GM23248 (cell line): Measurements from ENCODE around the gene COLEC11. TPM values are rescaled to one million over a fixed set of nuclear protein-coding genes. Genes with fewer than 3 reads are reported as not detected.
"Not testable (repeated sequence)": the region's sequence is repeated elsewhere in the genome, so short reads cannot be mapped to it uniquely, and the experiment has no call there.

Experiments used
- DNase-seq: peaks from one replicate; pipeline ENCODE4 v3.0.0-alpha.2; 2015
- H2AFZ ChIP-seq: fragments of 200-600 bp; sonication (generic); 2 replicates; pipeline ENCODE4 v1.6.1; 2016; ENCODE audit warnings: antibody characterized with exemption
- H3F3A ChIP-seq: fragments of 200-600 bp; sonication (generic); 2 replicates; pipeline ENCODE4 v1.6.1; 2016; ENCODE audit warnings: mild to moderate bottlenecking, antibody characterized with exemption, mixed run types; ENCODE audit not compliant: insufficient read depth
- H3K27ac ChIP-seq: fragments of 200-600 bp; sonication (generic); 2 replicates; pipeline ENCODE4 v1.5.1; 2016; ENCODE audit warnings: mild to moderate bottlenecking
- H3K27me3 ChIP-seq: fragments of 200-600 bp; sonication (generic); replicated peaks from 2 replicates; pipeline ENCODE4 v1.6.1; 2016; ENCODE audit warnings: mild to moderate bottlenecking; ENCODE audit not compliant: insufficient read depth
- H3K36me3 ChIP-seq: fragments of 200-600 bp; sonication (generic); 2 replicates; pipeline ENCODE4 v1.6.1; 2016; ENCODE audit warnings: low read depth, mild to moderate bottlenecking
- H3K4me1 ChIP-seq: fragments of 200-600 bp; sonication (generic); 2 replicates; pipeline ENCODE4 v1.6.1; 2016; ENCODE audit warnings: mild to moderate bottlenecking; ENCODE audit not compliant: insufficient read depth
- H3K4me2 ChIP-seq: fragments of 200-600 bp; sonication (generic); one replicate; pipeline ENCODE4 v1.6.1; 2016; ENCODE audit warnings: mild to moderate bottlenecking; ENCODE audit not compliant: unreplicated experiment
- H3K4me3 ChIP-seq: fragments of 200-600 bp; sonication (generic); 2 replicates; pipeline ENCODE4 v1.5.1; 2016; ENCODE audit warnings: mild to moderate bottlenecking
- H3K79me2 ChIP-seq: fragments of 200-600 bp; sonication (generic); 2 replicates; pipeline ENCODE4 v1.6.1; 2016; ENCODE audit warnings: mild to moderate bottlenecking; ENCODE audit not compliant: insufficient read depth
- H3K9ac ChIP-seq: fragments of 200-600 bp; sonication (generic); 2 replicates; pipeline ENCODE4 v1.6.1; 2016; ENCODE audit warnings: mild to moderate bottlenecking
- H3K9me2 ChIP-seq: fragments of 200-600 bp; sonication (generic); 2 replicates; pipeline ENCODE4 v1.6.1; 2016; ENCODE audit warnings: mixed run types, mild to moderate bottlenecking, moderate library complexity; ENCODE audit not compliant: insufficient read depth
- H3K9me3 ChIP-seq: fragments of 200-600 bp; sonication (generic); one replicate; pipeline ENCODE4 v1.6.1; 2017; ENCODE audit warnings: low read depth
- H4K20me1 ChIP-seq: fragments of 200-600 bp; sonication (generic); 2 replicates; pipeline ENCODE4 v1.6.0; 2016; ENCODE audit not compliant: insufficient read depth
- EZH2 ChIP-seq: fragments of 200-600 bp; sonication (generic); IDR thresholded peaks from 2 replicates; pipeline ENCODE4 v1.6.1; 2018; ENCODE audit warnings: antibody characterized with exemption, mild to moderate bottlenecking; ENCODE audit not compliant: insufficient read depth, poor library complexity, severe bottlenecking
- EZH2phosphoT487 ChIP-seq: fragments of 200-600 bp; sonication (generic); IDR thresholded peaks from 2 replicates; pipeline ENCODE4 v1.6.1; 2018; ENCODE audit warnings: antibody characterized with exemption, moderate library complexity, mild to moderate bottlenecking, low read depth; ENCODE audit not compliant: insufficient read depth
- WGBS, 2 experiments: methylation state at CpG; one replicate each; pipeline ENCODE4 v1.1.6; 2015 to 2017; ENCODE audit warnings: low lambda C conversion rate in 2 of 2, low coverage in 1 of 2; ENCODE audit errors: missing lambda C conversion rate in 2 of 2; 5-methylcytosine and 5-hydroxymethylcytosine counted together
- in situ Hi-C: fragments of 300-500 bp; cut with MboI; formaldehyde crosslinking; loops from 2 replicates; pipeline ENCODE4 v1.15.0; 2020
- polyA plus RNA-seq: library from polyadenylated mRNA; unstranded; fragments of >200 nt; fragmentation: Nextera tagmentation; extraction: Ambion mirVana; gene quantifications from 2 replicates; pipeline ENCODE4 v1.2.1, GENCODE V29; 2016
- total RNA-seq: library from RNA; depleted of rRNA; stranded (reverse); fragments of >200 nt; shearing (Covaris generic); gene quantifications from 2 replicates; pipeline ENCODE4 v1.2.3, GENCODE V29; 2014

Gene COLEC11
- total and polyA plus RNA-seq, 2 experiments from 2014 or later: not detected

DNA sequence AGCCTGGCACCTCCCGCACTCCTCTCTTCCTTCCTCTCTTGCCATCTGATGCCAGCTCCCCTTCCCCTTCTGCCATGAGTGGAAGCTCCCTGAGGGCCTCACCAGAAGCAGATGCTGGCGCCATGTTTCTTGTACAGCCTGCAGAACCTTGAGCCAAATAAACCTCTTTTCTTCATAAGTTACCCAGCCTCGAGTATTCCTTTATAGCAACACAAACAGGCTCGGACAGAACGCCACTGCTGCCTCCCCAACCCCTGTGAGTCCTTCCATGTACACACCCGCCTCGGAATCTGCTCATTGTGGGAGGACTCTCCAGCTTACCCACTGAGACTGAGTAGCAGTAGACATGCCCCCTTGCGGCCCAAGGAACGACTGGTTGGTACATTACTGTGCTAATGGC lies 28.1 kb upstream of the COLEC11 start:
- TF ChIP-seq EZH2: no peak
- TF ChIP-seq EZH2phosphoT487: no peak
- Histone ChIP-seq H3K4me3 (no peak overlapping the region), H3K79me2 (no peaks in the 10 kb centered on the region), H3K27ac (no peak overlapping the region), H3K27me3 (no peaks in the 10 kb centered on the region), H3K9ac (no peak overlapping the region), H3K36me3 (no peaks in the 10 kb centered on the region), H3F3A (no peaks in the 10 kb centered on the region), H3K9me3 (no peaks in the 10 kb centered on the region), H3K9me2 (no peaks in the 10 kb centered on the region), H3K4me1 (no peaks in the 10 kb centered on the region), H3K4me2 (no peak overlapping the region), H4K20me1 (no peaks in the 10 kb centered on the region), H2AFZ (no peak overlapping the region)
- in situ Hi-C loops: no loop called here
- WGBS, 2 experiments: 84 to 88% methylated on average over 9 of the region's 9 CpGs
- no peak for DNase-seq

DNA sequence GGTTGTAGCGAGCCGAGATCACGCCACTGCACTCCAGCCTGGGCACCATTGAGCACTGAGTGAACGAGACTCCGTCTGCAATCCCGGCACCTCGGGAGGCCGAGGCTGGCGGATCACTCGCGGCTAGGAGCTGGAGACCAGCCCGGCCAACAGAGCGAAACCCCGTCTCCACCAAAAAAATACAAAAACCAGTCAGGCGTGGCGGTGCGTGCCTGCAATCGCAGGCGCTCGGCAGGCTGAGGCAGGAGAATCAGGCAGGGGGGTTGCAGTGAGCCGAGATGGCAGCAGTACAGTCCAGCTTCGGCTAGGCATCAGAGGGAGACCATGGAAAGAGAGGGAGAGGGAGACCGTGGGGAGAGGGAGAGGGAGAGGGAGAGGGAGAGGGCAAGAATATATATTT lies 25.3 kb upstream of the COLEC11 start:
- in situ Hi-C loops, H3K27ac ChIP-seq, H4K20me1 ChIP-seq, H3K79me2 ChIP-seq, H3K4me1 ChIP-seq, H3K9me3 ChIP-seq, H3K9me2 ChIP-seq, H2AFZ ChIP-seq, DNase-seq, H3K27me3 ChIP-seq, H3K36me3 ChIP-seq, H3K4me3 ChIP-seq, H3K4me2 ChIP-seq, H3K9ac ChIP-seq, H3F3A ChIP-seq: not testable (repeated sequence)
- WGBS, 2 experiments: 94 to 96% methylated on average over 16 to 20 of the region's 23 CpGs

DNA sequence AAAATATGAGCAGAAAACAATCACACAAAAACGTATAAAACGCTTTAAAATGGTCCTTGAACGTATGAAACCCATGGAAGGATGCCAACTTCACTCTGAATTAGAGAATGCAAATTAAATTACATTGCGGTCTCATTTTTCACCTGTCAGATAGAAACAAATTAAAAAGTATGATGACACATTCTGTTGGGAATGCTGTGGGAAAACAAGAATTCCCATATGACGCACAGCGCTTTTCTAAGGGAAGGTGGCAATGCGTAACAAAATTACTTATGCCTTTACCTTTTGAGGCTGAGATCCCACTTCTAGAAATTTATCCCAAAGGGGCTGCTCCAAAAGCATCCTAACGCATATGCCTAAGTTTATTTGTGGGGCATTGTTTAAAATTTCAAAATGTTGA lies 23.6 kb upstream of the COLEC11 start:
- Histone ChIP-seq H3K79me2 (peaks cover 12% of the 10 kb centered on the region), H3K9ac (no peak overlapping the region), H3K27ac (no peak overlapping the region), H3K4me2 (no peak overlapping the region), H2AFZ (no peak overlapping the region), H3K4me3 (no peak overlapping the region), H3K9me3 (no peaks in the 10 kb centered on the region), H3K36me3 (peaks cover 3% of the 10 kb centered on the region), H4K20me1 (no peaks in the 10 kb centered on the region), H3K9me2 (no peaks in the 10 kb centered on the region), H3F3A (peaks cover 3% of the 10 kb centered on the region; the same call in 1 of the 2 replicates), H3K4me1 (peaks cover 5% of the 10 kb centered on the region), H3K27me3 (no peaks in the 10 kb centered on the region)
- in situ Hi-C loops: no loop called here
- no peak for TF ChIP-seq EZH2phosphoT487
- no peak for TF ChIP-seq EZH2
- DNase-seq: no peak
- 77 to 83% methylated on average over 8 of the region's 8 CpGs for WGBS, 2 experiments

DNA sequence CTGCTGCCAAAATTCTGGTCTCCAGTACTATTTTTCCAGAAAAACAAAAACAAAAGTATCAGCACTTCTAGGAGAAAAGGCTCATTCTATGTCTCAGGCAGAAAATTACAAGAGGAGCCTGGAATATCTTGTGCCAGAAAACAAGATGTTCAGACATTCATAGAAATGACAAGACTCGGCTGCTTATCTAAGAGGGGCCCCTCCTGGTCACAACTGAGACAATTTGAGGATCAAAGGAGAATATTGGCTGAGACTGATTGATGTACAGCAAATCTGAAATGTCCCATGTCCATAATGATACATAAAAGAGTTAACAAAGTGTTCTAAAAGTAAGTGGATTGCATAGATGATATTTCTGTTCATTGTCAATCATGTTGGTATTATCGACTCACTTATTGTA lies 22.3 kb upstream of the COLEC11 start:
- H3K4me2 ChIP-seq: no peak overlapping the region
- no peaks in the 10 kb centered on the region for H3K27me3 ChIP-seq
- TF ChIP-seq EZH2phosphoT487 (no peak), EZH2 (no peak)
- peaks cover 16% of the 10 kb centered on the region for H3F3A ChIP-seq
- peaks cover 25% of the 10 kb centered on the region for H3K79me2 ChIP-seq
- H3K4me1 ChIP-seq: peaks cover 19% of the 10 kb centered on the region
- WGBS, 2 experiments: 47 to 50% methylated on average over 2 of the region's 2 CpGs
- H3K9ac ChIP-seq: 0 out of 2 replicates have a peak overlapping the region, but pooled peaks have one; percentile 11
- no peak overlapping the region for H3K27ac ChIP-seq
- H3K9me2 ChIP-seq: no peaks in the 10 kb centered on the region
- in situ Hi-C loops: no loop called here
- no peak overlapping the region for H2AFZ ChIP-seq
- no peak overlapping the region for H3K4me3 ChIP-seq
- peaks cover 5% of the 10 kb centered on the region; the same call in 1 of the 2 replicates for H4K20me1 ChIP-seq
- no peak for DNase-seq
- H3K36me3 ChIP-seq: peaks cover 16% of the 10 kb centered on the region
- H3K9me3 ChIP-seq: no peaks in the 10 kb centered on the region

DNA sequence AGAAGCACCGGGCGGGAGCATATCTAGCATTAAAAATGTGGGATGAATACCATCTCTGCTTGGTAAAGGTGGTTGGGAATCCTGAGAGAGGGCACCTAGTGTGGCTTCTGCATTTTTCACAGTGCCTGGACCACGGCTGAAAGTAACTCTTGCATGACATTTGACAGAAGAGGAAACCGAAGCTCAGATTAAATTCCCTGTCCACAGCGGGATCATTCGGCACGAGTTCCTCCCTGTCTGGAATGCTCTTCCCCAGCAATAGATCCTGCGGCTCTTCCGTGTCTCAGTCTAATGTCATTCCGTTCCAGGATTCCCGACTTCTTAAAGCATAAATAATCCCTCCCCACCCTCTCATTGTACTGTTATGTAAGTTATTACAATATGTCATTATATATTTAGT lies 20.8 kb upstream of the COLEC11 start:
- no peak for TF ChIP-seq EZH2phosphoT487
- TF ChIP-seq EZH2: no peak
- H3K9ac ChIP-seq: no peak overlapping the region
- H3K27ac ChIP-seq: no peak overlapping the region
- no peak overlapping the region for H3K4me3 ChIP-seq
- peaks cover 31% of the 10 kb centered on the region for H3F3A ChIP-seq
- in situ Hi-C loops: no loop called here
- peaks cover 41% of the 10 kb centered on the region for H3K79me2 ChIP-seq
- no peaks in the 10 kb centered on the region for H3K9me3 ChIP-seq
- peaks cover 20% of the 10 kb centered on the region for H4K20me1 ChIP-seq
- H3K36me3 ChIP-seq: peaks cover 30% of the 10 kb centered on the region
- DNase-seq: no peak
- peak overlapping the region; percentile 81 for H2AFZ ChIP-seq
- no peaks in the 10 kb centered on the region for H3K9me2 ChIP-seq
- H3K4me2 ChIP-seq: no peak overlapping the region
- H3K4me1 ChIP-seq: peaks cover 34% of the 10 kb centered on the region
- no peaks in the 10 kb centered on the region for H3K27me3 ChIP-seq
- 91 to 93% methylated on average over 11 of the region's 11 CpGs for WGBS, 2 experiments
